Head of caudate nucleus (tissue), 42 donors: Measurements from ENCODE around the gene PGBD5.

Source experiments
- DNase-seq, 42 donors: peaks; one replicate each; pipeline versions ENCODE4 v3.0.0 to v3.0.0-alpha.2; 2020 to 2021; ENCODE audit warnings: mixed read lengths in 7 of 42
- intact Hi-C: fragments of 100-400 bp; cut with DNase I; formaldehyde crosslinking; loops from one replicate; pipeline ENCODE4 v1.15.0; 2022

The PGBD5 gene

DNA sequence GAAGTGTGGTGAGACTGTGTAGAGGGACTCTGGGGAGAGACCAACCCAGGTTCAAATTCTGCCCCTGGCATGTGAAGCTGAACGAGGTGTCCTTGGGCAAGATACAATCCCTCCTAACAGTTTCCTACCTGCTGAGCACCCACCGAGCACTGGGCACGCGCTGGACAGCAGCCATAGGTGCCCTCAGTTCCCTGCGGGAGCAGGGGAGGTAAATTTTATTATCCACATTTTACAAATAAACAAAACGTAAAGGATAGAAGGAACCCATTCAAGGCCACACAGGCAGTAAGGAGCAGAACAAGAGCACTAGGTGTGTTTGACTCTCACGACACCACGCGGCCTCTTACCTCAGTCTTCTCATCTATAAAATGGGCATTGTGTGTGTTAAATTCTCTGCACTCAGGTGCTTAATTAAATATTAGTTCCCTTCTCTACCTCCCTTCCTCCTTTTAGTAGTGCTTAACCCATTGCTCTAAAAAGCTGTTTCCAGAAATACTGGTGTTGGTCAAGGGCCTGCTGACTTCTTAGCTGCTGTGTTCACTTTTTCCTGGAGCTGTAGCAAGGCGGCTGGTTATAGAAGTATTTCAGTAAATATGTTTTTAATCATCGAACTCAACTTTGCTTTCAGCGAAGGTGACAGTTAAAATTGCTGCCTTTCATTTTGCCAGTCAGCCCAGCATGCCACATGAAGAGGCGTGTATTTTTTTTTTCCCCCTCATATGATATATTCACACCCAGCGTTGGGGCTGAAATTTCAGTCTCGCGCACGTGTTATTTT is 41.6 kb downstream of the PGBD5 start:
- intact Hi-C loops = no loop called here
- DNase-seq = peak in 1 of 42 donors; percentile 52

DNA sequence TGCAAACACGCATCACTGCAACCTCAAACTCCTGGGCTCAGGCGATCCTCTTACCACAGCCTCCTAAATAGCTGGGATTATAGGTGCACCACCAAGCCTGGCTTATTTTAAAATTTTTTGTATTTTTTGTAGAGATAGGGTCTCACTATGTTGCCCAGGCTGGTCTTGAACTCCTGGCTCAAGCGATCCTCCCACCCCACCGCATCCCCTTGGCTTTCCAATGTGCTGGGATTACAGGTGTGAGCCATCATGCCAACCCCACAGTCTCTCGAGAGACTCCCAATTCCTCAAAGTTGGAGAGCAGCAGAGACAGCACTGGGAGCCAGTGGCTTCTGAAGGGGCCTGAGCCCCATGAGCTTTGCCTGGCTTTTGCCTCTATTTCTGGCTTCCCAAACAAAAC is 42.7 kb downstream of the PGBD5 start:
- no peak for DNase-seq
- intact Hi-C loops = no loop called here

DNA sequence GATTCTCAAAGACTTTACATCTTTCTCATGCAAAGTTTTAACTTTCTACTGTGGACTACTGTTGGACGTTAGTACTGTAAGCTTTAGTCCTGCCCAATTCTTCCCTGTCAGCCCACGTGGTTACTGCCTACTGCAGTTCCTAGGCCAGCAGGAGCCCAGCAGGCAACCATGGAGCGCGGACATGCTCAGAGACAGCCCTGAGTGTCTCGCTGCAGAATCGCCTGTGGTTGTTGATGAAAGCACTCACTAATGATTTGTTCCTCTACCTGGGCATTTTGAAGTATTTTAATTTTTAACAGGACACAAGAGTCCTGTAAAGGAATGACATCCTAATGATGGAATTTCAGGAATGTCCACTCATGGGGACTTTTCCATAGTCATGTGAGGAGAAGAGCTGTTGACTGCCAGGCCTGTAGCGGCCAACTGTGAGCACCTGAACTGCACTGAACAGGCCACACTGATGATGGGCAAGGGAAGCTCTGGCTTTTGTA is 44.1 kb downstream of the PGBD5 start:
- DNase-seq = peak in 5 of 42 donors; percentile 42 to 58 (median 46)
- intact Hi-C loops = no loop called here

DNA sequence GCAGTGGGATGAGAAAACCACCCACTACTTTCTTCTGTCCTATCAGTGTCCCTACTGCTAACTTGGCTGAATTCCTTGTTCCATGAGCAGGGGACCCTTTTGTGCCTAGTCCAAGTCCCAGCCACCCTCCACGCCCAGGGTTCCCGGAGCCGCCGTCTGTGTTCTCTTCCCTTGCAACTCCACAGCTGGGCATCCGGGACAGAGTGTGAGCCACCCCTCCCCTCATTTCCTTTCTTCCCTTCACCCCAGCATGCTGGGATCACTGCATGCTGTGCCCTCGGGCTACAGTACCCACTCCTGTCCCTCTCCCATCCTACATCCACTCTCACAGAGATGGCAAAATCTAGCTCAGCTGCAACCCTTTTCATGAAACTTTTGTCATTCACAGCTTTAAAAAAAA is 44.5 kb downstream of the PGBD5 start:
- peak in 12 of 42 donors; percentile 21 to 76 (median 50) for DNase-seq

DNA sequence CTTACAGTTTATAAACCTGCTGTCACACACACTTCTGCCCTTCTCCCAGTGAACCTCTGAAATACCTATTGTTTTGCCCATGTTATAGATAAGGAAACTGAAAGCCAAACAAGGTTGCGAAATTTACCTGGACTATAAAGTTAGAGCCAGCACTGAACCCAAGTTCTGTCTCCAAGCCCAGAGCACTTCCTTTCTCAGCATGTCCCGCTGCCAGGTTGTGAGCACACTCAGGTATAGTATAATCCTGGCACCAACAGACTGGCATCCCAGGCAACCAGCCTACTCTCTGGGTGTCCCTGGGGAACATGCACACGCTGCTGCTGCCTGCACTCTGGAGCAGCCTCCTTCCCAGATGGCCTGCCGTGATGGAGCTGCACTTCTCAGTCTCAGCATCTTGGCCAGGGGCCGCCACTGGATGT is 45.1 kb downstream of the PGBD5 start:
- peak in 27 of 42 donors; percentile 35 to 85 (median 61) for DNase-seq
- intact Hi-C loops = no loop called here

More for the DNA sequence above, 44.5 kb downstream of the PGBD5 start:
- intact Hi-C loops = no loop called here

DNA sequence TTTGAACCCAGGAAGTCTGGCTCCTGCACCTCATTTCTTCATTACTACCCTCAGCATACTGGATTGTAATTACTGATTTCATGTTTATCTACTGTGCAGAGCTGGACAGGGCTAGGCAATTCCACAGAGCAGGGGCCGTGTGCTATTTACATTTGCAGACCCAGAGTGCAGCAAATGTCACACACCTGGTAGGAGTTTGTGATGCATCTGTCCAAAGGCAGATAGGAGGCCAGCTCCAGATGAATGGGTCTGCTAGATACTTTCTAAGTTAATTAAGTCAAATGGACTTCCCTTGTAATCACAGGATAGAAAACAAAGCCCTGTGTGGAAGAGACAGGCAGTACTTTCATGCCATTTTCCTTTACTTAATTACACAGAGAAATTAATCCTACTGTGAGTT is 46.2 kb downstream of the PGBD5 start:
- DNase-seq = no peak
- intact Hi-C loops = no loop called here

DNA sequence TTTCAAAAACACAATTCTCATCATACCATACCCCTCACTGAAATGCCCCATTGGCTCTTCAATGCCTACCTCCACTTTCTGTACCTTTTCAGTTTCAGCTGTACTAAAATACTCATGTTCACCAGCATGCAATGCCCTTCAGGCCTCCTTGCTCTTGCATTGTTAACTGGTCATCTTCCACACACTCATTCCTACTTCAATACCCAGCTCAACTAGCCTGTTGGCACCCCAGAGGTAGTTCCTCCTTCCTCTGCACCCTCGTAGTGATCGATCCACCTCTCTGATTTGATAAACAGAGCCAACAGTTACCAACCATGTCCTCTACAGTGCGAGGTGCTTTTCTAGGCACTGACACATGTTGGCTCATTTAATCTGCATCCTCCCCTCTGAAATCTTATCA is 46.7 kb downstream of the PGBD5 start:
- intact Hi-C loops = no loop called here
- DNase-seq = no peak

DNA sequence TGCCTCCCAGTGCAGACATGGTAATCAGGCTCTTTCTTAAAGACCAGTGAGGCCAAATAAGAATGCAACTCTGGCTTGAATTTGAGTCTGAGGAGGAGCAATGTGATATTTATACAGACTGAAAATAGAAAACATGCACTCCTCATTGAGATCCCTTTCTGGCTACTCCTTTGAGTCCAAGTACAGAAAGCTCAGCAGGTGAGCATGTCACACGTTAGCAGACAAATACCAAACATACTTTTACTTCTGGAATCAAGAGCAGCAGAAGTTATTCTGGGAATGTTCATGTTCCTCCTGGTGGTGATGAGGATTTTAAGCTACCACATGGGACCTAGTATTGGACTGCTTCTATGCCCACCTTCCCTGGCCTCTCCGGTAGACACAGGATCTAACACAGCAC is 48.3 kb downstream of the PGBD5 start:
- no peak for DNase-seq
- intact Hi-C loops = no loop called here

DNA sequence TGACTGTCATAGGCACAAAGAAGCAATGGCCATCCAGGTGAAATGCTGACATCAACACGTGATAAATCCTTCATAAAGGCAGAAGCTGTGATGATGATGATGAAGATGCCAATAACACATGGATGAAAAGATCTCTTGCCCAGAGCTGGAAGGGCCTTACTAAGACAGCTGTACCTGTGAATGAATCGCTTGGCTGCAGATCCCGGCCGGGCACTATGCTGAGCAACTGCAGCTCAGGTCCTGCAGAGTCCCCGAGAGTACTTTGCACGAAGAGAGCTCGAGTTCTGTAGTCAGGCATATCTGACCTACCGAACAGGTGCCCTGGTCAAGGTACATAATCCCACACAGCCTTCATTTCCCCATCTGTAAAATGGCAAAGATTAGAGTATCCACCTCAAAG is 48.8 kb downstream of the PGBD5 start:
- no peak for DNase-seq
- intact Hi-C loops = no loop called here

DNA sequence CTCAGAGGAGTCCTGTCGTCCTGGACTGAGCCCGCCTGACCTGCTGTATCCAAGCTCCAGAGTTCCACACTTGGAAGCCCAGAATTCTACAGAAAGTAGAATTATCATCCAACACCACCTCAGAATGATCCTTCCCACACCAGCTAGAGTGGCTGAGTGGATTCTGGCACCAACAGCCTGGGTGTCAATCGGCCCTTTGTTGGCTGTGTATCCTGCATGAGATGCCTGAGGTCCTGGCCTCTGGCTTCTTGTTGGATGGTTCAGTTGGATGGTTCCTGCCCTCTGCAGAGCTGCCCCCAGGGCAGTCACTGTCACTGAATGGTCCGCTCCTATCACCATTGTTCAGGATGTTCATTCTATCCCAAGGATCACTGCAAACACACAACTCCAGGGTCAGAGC is 49.8 kb downstream of the PGBD5 start:
- DNase-seq = peak in 31 of 42 donors; percentile 33 to 83 (median 67)
- intact Hi-C loops = no loop called here

DNA sequence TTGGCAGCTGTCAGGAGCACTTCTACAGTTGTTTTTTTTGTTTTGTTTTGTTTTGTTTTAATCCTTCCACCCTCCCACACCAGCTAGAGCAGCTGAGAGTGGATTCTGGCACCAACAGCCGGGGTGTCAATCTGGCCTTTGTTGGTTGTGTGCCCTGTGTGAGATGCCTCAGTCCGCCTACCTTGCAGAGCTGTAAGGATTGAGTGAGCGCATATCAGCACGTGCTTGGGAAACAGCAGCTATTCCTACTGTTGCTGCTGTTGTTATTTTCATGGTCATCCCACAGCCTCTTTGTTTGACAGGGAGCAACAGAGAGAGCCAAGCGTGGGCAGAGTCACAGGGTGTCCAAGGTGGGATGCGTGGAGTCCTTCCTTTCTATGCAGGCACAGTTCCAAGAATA is 50.4 kb downstream of the PGBD5 start:
- peak in 34 of 42 donors; percentile 23 to 78 (median 62) for DNase-seq
- intact Hi-C loops = no loop called here

DNA sequence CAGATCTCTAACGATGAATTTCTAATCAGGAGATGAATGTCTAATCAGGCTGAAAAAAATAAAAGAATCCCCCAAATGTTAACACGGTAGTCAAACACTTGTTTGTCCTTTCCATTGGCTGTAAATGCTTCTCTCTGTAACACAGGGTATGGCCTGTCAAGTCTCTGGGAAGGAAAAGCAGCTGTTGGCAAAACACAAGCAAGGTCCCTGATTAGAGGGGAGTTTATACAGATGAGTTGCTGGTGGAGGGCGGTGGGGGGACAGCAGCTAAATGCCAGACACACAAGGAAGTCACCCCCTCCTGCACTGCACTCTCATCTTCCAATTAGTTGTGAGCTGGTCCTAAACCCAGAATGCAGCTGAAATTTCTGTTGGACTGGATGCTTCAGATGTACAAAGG is 51.0 kb downstream of the PGBD5 start:
- intact Hi-C loops = no loop called here
- no peak for DNase-seq

DNA sequence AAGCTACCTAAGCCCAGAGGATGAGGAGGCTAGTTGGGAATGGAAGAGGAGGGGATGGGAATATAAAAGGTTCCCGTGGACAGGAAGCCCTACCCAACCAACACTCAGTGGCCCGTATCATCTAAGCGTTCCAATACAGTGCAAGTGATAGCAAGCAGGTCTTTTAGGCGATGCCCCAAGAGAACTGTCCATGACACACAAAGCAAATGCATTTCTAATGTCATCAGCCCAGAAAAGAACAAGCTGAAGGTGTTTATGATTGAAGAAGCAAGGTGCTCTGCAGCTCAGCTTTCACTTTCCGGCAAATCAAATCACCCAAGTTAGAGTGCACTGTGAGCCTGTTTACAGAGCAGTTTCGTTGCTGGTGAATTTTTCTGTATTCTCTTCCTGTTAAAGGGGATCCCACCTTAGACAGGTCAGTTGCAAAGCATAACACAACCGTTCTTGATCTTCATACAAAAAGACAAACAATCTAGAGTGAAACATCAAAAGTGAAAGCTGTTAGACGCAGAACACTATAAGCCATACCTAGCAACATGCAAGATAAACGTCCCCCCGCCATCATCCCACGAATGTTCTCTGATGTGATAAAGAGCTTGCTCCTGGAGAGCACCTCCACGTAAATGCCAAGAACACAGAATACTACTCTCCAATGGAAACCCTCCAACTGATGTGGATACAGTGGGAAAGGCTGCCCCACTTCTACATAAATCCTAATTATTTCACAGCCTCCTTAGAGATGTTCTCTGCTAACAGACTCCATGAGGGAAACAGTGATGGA is 54.0 kb downstream of the PGBD5 start:
- DNase-seq = peak in 2 of 42 donors; percentile 58 to 64
- intact Hi-C loops = no loop called here

DNA sequence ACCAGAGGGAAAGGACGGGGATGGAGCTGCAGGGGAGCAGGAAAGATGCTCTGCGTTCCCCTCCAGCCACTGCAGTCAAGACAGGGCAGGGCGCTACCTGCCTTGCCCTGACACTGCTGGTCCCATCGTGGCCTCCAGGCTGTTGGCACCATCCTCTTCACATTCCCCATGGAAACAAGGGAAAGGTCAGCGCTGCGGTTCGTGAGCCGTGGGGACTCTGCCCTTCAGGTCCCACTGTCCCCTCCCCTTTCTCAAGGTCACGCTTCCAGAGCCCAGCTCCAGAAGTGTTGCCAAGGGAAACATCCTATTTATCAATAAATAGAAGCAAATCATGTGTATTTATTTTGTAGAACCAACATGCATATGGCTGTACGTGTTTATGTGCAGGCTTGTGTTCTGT is 56.0 kb downstream of the PGBD5 start:
- DNase-seq = no peak
- intact Hi-C loops = no loop called here

DNA sequence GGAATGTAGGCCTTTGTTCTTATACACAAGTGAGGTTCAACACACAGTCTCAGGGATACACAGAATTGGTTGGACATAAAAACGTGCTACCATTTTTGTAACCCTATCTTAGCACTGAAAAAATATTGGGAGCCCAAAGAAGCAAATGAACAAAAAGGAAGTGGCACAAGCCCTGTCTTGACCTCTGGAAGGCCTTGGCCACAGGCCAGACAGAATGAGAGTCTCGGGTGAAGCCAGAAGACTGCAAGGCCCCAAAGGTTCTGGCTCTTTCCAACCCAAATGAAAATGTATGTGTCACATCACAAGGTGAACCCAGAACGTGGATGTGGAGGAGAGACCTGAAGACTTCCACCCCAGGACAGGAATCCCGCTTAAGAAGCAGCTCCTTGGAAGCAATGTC is 57.3 kb downstream of the PGBD5 start:
- intact Hi-C loops = no loop called here
- DNase-seq = no peak

DNA sequence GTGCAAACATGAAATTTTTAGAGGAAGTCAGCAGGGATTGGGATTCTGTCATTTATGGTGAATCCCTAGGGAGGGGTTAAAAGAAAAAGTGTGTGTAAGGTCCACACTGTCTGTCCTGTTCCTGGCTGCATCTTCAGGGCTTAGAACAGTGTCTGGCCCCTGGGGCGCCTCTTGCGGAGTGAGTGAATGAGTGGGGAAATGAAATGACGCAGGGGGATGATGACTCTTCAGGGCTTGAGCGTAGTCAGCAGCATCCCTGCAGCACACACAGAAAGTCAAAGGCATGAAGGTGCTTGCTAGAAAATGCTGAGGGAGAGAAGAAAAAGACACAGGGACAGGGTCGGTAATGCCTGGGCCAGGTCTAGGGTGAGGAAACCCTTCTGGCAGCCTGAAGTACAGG is 57.8 kb downstream of the PGBD5 start:
- intact Hi-C loops = no loop called here
- DNase-seq = peak in 5 of 42 donors; percentile 50 to 64 (median 56)

DNA sequence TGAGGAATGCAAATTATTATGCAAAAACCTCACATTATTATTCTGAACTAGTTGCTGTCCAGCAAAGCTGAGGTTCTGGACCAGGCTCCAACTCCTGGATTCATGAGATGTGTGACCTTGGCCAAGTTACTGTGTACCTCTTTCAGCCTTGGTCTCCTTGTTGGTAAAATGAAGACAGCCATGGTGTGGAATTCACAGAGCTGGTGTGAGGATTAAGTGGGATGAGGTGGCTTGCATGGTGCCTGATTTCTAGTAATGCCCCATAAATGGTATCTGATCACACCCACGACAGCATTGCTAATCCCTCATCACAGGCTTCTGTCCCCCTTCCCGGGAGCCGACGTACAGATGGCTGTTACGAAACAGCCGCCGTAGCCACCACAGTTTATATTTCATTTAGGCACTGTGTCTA is 59.6 kb downstream of the PGBD5 start:
- intact Hi-C loops = no loop called here
- DNase-seq = no peak

DNA sequence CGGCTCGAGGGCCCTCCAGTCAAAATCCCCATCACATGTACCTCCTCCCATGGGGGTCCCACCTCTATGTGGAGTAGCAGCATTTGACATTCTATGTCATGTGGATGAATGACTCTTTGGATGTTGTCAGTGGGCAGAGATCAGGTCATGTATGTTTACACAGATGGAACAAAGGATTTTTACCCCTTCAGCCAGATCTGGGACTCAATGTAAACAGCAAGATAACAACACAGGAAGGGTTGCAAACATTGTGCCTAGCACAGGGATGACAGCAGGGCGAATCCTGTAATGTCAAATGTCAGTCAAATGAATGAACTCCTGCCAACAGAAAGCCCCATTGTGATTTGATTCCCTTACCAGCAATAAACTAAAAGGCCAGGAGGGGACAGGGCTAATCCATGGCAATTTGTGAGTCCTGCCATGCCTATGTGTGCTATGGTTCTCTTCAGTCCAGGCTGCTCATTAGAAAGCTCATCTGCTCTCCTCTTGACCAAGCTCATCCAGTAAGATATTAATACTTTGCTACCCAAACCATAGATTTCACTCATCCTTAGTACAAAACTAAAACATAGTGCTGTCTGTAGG is 60.3 kb downstream of the PGBD5 start:
- DNase-seq = peak in 7 of 42 donors; percentile 44 to 69 (median 54)
- intact Hi-C loops = no loop called here

DNA sequence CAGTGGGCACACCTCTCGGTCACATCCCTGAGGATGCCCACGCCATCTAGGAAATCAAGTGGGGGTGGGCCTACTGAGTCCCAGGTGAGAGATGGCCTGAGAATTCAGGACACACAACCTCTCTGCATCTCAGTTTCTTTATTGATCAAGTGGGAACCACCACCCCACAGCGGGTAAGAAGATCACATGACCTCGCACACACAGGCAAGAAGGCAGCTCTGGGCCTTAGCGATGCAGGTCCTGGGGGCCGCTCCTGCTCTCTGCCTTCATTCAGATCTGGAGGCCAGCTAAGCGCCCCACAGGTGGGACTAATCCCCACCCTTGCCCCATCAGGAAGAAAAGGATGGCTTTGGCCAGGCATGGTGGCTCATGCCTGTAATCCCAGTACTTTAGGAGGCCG is 63.2 kb downstream of the PGBD5 start:
- no peak for DNase-seq
- intact Hi-C loops = no loop called here

DNA sequence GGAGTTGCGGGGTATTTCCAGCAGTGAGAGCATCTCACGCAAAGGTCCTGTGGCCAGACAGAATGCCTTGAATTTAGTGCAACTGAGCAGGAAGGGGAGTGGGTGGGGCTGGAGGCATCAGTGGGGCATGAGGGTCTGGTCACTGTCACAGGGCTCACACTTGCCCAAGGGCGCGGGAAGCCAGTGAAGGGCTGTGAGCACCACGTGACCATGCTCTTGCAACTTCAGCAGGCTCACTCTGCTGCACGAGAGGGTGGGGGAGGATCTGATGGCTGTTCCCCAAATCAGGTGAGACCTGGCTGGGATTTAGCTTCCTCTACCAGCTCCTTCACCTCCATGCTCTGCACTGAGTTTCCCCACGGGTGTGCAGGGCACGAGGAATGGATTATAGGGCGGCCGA is 64.2 kb downstream of the PGBD5 start:
- intact Hi-C loops = no loop called here
- DNase-seq = no peak
